Hepatocyte (in vitro differentiated cells): ENCODE results near the gene INTS3. TPM values are rescaled to one million over a fixed set of nuclear protein-coding genes. Genes with fewer than 3 reads are reported as not detected.
A peak's percentile ranks its signal among the peaks of the same experiment; 100 is the strongest.

Source experiments
- DNase-seq: peaks from one replicate; pipeline ENCODE4 v3.0.0-alpha.2; 2016; ENCODE audit warnings: low spot score
- H2AFZ ChIP-seq: fragments of 200-600 bp; sonication (generic); 2 replicates; pipeline ENCODE4 v1.6.0; 2016; ENCODE audit warnings: antibody characterized with exemption, mild to moderate bottlenecking
- H3K27ac ChIP-seq: fragments of 200-600 bp; sonication (generic); 2 replicates; pipeline ENCODE4 v1.5.1; 2016; ENCODE audit warnings: mild to moderate bottlenecking
- H3K27me3 ChIP-seq: fragments of 200-600 bp; sonication (generic); 2 replicates; pipeline ENCODE4 v1.6.1; 2016
- H3K36me3 ChIP-seq: fragments of 200-600 bp; sonication (generic); replicated peaks from 2 replicates; pipeline ENCODE4 v1.5.1; 2016; ENCODE audit warnings: low read depth; ENCODE audit not compliant: insufficient read depth
- H3K4me1 ChIP-seq: fragments of 200-600 bp; sonication (generic); 2 replicates; pipeline ENCODE4 v1.5.1; 2016; ENCODE audit warnings: mild to moderate bottlenecking, moderate library complexity; ENCODE audit not compliant: insufficient read depth
- H3K4me2 ChIP-seq: fragments of 200-600 bp; sonication (generic); 2 replicates; pipeline ENCODE4 v1.6.0; 2016
- H3K4me3 ChIP-seq: fragments of 200-600 bp; sonication (generic); 2 replicates; pipeline ENCODE4 v1.5.1; 2016; ENCODE audit warnings: mild to moderate bottlenecking
- H3K79me2 ChIP-seq: fragments of 200-600 bp; sonication (generic); 2 replicates; pipeline ENCODE4 v1.6.0; 2017; ENCODE audit warnings: mild to moderate bottlenecking
- H3K9me2 ChIP-seq: fragments of 200-600 bp; sonication (generic); replicated peaks from 2 replicates; pipeline ENCODE4 v1.6.0; 2017; ENCODE audit warnings: mild to moderate bottlenecking; ENCODE audit not compliant: insufficient read depth
- H3K9me3 ChIP-seq: fragments of 200-600 bp; sonication (generic); 2 replicates; pipeline ENCODE4 v1.5.1; 2016; ENCODE audit warnings: low read depth, mild to moderate bottlenecking
- H4K20me1 ChIP-seq: fragments of 200-600 bp; sonication (generic); 2 replicates; pipeline ENCODE4 v1.6.0; 2016; ENCODE audit warnings: mild to moderate bottlenecking; ENCODE audit not compliant: insufficient read depth, poor library complexity, severe bottlenecking
- EZH2 ChIP-seq: fragments of 200-600 bp; sonication (generic); IDR thresholded peaks from 2 replicates; pipeline ENCODE4 v1.6.1; 2016; ENCODE audit warnings: antibody characterized with exemption, mild to moderate bottlenecking, borderline replicate concordance
- EZH2phosphoT487 ChIP-seq: fragments of 200-600 bp; sonication (generic); IDR thresholded peaks from one replicate; pipeline ENCODE4 v1.6.1; 2018; ENCODE audit warnings: antibody characterized with exemption, mild to moderate bottlenecking, low read depth, moderate library complexity; ENCODE audit not compliant: unreplicated experiment, severe bottlenecking
- WGBS: methylation state at CpG from one replicate; pipeline ENCODE4 v1.1.6; 2016; ENCODE audit warnings: low lambda C conversion rate; ENCODE audit errors: missing lambda C conversion rate; 5-methylcytosine and 5-hydroxymethylcytosine counted together
- polyA plus RNA-seq: library from polyadenylated mRNA; unstranded; fragments of >200 nt; fragmentation: Nextera tagmentation; extraction: Ambion mirVana; gene quantifications from 2 replicates; pipeline ENCODE4 v1.2.1, GENCODE V29; 2016
- total RNA-seq: library from RNA; depleted of rRNA; stranded (reverse); fragments of >200 nt; gene quantifications from 2 replicates; pipeline ENCODE4 v1.2.3, GENCODE V29; 2014
- TF ChIP-seq, protein P1 (sequence below): fragments of 200-600 bp; sonication (generic); IDR thresholded peaks from 2 replicates; pipeline ENCODE4 v1.5.1; 2016; ENCODE audit warnings: antibody characterized with exemption, mild to moderate bottlenecking; ENCODE audit not compliant: poor library complexity

Gene INTS3
- total and polyA plus RNA-seq, 2 experiments from 2014 or later = 37.1 to 42.3 TPM

DNA sequence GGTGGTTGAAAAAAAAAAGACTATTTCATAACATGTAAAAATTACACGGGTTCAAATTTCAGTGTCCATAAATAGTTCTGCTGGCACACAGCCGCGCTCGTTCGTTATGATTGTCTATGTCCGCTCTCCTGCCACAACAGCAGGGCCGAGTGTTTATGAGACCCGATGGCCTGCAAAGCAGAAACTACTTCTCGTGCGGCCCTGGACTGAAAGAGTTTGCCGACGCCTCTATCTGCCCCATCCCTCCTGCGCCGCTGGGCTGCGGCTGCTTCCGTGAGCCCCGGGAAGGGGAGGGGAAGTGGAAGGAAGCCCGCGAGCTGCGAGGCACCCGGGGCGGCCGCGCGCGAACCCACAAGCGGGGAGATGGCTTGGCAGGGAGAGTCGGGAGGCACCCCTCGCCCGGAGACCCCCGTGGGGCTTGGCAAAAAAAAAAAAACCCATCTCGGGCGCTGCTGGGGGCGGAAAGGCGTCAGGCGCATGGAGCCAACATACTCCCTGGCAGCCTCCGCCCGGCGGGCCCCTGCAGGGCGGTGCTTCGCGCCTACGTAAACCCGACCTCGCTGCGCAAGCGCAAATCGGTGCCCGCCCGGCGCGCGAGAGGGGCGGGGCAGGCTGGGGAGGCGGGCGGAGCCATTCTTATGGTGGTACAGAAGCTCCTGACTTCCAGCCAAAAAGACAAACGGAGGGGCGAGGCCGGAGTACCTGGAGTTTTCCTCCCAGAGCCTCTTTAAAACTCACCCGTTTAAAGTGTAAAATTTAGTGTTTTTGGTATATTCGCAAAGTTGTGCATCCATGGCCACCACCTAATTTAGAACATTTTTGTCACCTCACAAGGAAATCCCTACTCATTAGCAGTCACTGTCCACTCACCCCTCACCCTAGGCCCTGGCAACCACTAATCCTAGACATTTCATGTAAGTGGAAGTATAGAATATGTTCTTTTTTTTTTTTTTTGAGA is 55.7 kb downstream of the INTS3 start:
- Histone ChIP-seq H3K9me3 (no peaks in the 10 kb centered on the region), H3K9me2 (no peaks in the 10 kb centered on the region), H3K4me3 (peak overlapping the region; percentile 28), H3K36me3 (no peaks in the 10 kb centered on the region), H4K20me1 (no peaks in the 10 kb centered on the region), H3K4me2 (peak overlapping the region; percentile 77), H2AFZ (peak overlapping the region; percentile 67), H3K27ac (peak overlapping the region; percentile 97), H3K27me3 (no peaks in the 10 kb centered on the region), H3K4me1 (no peaks in the 10 kb centered on the region), H3K79me2 (no peaks in the 10 kb centered on the region)
- 1% methylated on average over 42 of the region's 61 CpGs for WGBS
- TF ChIP-seq EZH2 (no peak), EZH2phosphoT487 (no peak)
- TF ChIP-seq, protein P1, sequence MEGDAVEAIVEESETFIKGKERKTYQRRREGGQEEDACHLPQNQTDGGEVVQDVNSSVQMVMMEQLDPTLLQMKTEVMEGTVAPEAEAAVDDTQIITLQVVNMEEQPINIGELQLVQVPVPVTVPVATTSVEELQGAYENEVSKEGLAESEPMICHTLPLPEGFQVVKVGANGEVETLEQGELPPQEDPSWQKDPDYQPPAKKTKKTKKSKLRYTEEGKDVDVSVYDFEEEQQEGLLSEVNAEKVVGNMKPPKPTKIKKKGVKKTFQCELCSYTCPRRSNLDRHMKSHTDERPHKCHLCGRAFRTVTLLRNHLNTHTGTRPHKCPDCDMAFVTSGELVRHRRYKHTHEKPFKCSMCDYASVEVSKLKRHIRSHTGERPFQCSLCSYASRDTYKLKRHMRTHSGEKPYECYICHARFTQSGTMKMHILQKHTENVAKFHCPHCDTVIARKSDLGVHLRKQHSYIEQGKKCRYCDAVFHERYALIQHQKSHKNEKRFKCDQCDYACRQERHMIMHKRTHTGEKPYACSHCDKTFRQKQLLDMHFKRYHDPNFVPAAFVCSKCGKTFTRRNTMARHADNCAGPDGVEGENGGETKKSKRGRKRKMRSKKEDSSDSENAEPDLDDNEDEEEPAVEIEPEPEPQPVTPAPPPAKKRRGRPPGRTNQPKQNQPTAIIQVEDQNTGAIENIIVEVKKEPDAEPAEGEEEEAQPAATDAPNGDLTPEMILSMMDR = no peak
- peak; percentile 97 for DNase-seq

DNA sequence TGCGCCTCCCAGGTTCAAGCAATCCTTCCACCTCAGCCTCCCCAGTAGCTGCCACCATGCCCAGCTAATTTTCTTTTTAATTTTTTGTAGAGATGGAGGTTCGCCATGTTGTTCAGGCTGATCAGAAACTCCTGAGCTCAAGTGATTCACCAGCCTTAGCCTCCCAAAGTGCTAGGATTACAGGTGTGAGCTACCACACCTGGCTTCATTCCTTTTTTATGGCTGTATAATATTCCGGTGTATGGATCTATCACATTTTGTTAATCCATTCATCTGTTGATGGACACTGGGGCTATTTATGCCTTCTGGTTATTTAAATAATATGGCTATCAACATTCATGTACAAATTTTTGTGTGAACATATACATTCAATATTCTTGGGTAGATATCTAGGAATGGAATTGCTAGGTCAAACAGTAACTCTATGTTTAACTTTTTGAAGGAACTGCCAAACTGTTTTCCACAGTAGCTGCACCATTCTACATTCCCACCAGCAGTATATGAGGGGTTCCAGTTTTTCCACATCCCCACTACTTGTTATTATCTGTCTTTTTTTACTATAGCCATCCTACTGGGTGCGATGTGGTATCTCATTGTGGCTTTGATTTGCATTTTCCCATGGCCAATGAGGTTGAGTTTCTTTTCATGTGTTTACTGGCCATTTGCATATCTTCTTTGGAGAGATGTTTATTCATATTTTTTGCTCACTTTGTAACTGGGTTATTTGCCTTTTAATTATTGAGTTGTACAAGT is 58.4 kb downstream of the INTS3 start:
- TF ChIP-seq EZH2 = no peak
- no peak for TF ChIP-seq EZH2phosphoT487
- TF ChIP-seq, protein P1 = no peak
- no peak overlapping the region for H3K27ac ChIP-seq
- H3K4me1 ChIP-seq = no peaks in the 10 kb centered on the region
- H3K27me3 ChIP-seq = no peaks in the 10 kb centered on the region
- H3K36me3 ChIP-seq = no peaks in the 10 kb centered on the region
- no peaks in the 10 kb centered on the region for H3K79me2 ChIP-seq
- H4K20me1 ChIP-seq = no peaks in the 10 kb centered on the region
- 98% methylated on average over 4 of the region's 4 CpGs for WGBS
- no peak overlapping the region for H2AFZ ChIP-seq
- no peaks in the 10 kb centered on the region for H3K9me2 ChIP-seq
- no peak overlapping the region for H3K4me3 ChIP-seq
- H3K4me2 ChIP-seq = no peak overlapping the region
- no peaks in the 10 kb centered on the region for H3K9me3 ChIP-seq
- DNase-seq = no peak

GRCh38 chr1:153789478-153790034 is 61.7 kb downstream of the INTS3 start:
- H3K9me2 ChIP-seq = no peaks in the 10 kb centered on the region
- no peaks in the 10 kb centered on the region for H4K20me1 ChIP-seq
- DNase-seq = peak; percentile 3
- WGBS = 81% methylated on average over 22 of the region's 22 CpGs
- no peak for TF ChIP-seq EZH2phosphoT487
- TF ChIP-seq, protein P1 = no peak
- no peak for TF ChIP-seq EZH2
- peak overlapping the region; percentile 70 for H3K4me2 ChIP-seq
- H3K9me3 ChIP-seq = no peaks in the 10 kb centered on the region
- H3K27ac ChIP-seq = peak overlapping the region; percentile 95
- no peak overlapping the region for H3K4me3 ChIP-seq
- no peak overlapping the region for H2AFZ ChIP-seq
- no peaks in the 10 kb centered on the region for H3K4me1 ChIP-seq
- H3K79me2 ChIP-seq = no peaks in the 10 kb centered on the region
- H3K27me3 ChIP-seq = no peaks in the 10 kb centered on the region
- H3K36me3 ChIP-seq = no peaks in the 10 kb centered on the region
